Body of pancreas (tissue), 4 donors: ENCODE data around the gene MIB2.

Experiments used
- CTCF ChIP-seq, 7 experiments: fragments of 450-650 bp in 4 of 7; fragments of 200-600 bp in 3 of 7; sonication (generic) in 3 of 7; IDR thresholded peaks; one replicate each; pipeline ENCODE4 v1.5.1; 2016 to 2019; ENCODE audit warnings: antibody characterized with exemption in 7 of 7
- POLR2A ChIP-seq, 3 donors: fragments of 450-650 bp; IDR thresholded peaks; one replicate each; pipeline ENCODE4 v1.6.1; 2016; ENCODE audit warnings: antibody characterized with exemption in 3 of 3, mild to moderate bottlenecking in 2 of 3

GRCh38 chr1:1665815-1666251 lies 50.5 kb downstream of the MIB2 start:
- TF ChIP-seq POLR2A (IDR thresholded peaks at IDR 0.05) (no peak), CTCF (IDR thresholded peaks at IDR 0.05) (peak in 2 of 7 experiments; percentile 14 to 24)
